ENCODE results near the gene EVA1A. TPM values are rescaled to one million over a fixed set of nuclear protein-coding genes. Genes with fewer than 3 reads are reported as not detected.

EVA1A gene
- total and polyA plus RNA-seq, 7 donors, result 0.51 to 2.5 (median 0.83) TPM

DNA sequence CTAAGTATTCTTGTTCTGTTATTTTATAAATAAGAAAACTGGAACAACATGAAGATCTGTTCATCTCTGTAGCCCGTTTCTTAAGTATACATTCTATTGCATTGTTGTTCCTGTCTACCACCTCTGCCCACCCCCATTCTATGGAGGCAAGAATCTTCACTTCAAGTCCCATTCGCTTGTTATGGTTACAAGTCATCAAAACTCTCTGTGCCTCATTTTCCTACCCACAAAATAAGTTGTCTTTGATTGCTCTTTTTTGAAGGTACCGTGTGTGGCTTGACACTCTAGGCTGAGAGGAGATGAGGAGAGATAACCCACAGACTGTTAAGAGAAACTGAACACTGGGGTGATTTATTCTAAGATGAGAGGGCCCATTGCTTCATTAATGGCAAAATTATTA lies 2.9 kb upstream of the EVA1A start:
- H3K4me3 ChIP-seq, result no peak overlapping the region
- DNase-seq, result no peak
- H3K27me3 ChIP-seq (ENCODE audit: insufficient read depth in 3 of 3, low read length in 2 of 3), result peaks cover 0 to 36% (median 0%) of the 10 kb centered on the region in 3 donors
- intact Hi-C loops (cut with DNase I), result no loop called here
- TF ChIP-seq, protein P1, sequence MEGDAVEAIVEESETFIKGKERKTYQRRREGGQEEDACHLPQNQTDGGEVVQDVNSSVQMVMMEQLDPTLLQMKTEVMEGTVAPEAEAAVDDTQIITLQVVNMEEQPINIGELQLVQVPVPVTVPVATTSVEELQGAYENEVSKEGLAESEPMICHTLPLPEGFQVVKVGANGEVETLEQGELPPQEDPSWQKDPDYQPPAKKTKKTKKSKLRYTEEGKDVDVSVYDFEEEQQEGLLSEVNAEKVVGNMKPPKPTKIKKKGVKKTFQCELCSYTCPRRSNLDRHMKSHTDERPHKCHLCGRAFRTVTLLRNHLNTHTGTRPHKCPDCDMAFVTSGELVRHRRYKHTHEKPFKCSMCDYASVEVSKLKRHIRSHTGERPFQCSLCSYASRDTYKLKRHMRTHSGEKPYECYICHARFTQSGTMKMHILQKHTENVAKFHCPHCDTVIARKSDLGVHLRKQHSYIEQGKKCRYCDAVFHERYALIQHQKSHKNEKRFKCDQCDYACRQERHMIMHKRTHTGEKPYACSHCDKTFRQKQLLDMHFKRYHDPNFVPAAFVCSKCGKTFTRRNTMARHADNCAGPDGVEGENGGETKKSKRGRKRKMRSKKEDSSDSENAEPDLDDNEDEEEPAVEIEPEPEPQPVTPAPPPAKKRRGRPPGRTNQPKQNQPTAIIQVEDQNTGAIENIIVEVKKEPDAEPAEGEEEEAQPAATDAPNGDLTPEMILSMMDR (IDR thresholded peaks at IDR 0.05), result no peak
- H3K36me3 ChIP-seq (ENCODE audit: insufficient read depth in 1 of 2, low read depth in 1 of 2), result no peaks in the 10 kb centered on the region
- no peak for ATAC-seq
- H3K9me3 ChIP-seq, result no peaks in the 10 kb centered on the region
- peaks cover 5% of the 10 kb centered on the region for H3K4me1 ChIP-seq
- H3K27ac ChIP-seq, result no peak overlapping the region
- 91 to 94% (median 93%) methylated on average over 3 of the region's 3 CpGs for WGBS, 3 donors

DNA sequence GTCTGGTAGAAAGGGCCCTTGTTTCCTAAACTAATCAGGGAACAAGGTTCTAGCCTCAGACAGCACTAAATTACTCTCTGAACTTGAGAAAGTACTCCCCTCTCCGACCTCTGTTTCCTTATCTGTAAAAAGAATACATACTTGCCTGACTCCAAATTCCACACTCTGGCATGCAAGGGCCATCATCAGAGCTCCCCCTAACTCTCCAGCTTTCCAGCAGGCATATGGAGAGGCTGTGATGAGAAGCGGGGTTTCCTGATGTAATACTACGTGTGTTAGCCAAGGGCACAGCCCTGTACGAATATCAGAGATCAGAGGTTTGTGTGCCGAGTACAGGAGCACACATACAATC lies 1.8 kb upstream of the EVA1A start:
- no peak overlapping the region for H3K27ac ChIP-seq
- no peak for ATAC-seq
- H3K9me3 ChIP-seq, result no peaks in the 10 kb centered on the region
- WGBS, 3 donors, result 88 to 94% (median 88%) methylated on average over 5 of the region's 5 CpGs
- intact Hi-C loops (cut with DNase I), result no loop called here
- no peaks in the 10 kb centered on the region for H3K36me3 ChIP-seq (ENCODE audit: insufficient read depth in 1 of 2, low read depth in 1 of 2)
- no peak overlapping the region for H3K4me3 ChIP-seq
- H3K4me1 ChIP-seq, result peaks cover 5% of the 10 kb centered on the region
- peaks cover 0 to 44% (median 0%) of the 10 kb centered on the region in 3 donors for H3K27me3 ChIP-seq (ENCODE audit: insufficient read depth in 3 of 3, low read length in 2 of 3)
- TF ChIP-seq, protein P1 (IDR thresholded peaks at IDR 0.05), result no peak
- no peak for DNase-seq

DNA sequence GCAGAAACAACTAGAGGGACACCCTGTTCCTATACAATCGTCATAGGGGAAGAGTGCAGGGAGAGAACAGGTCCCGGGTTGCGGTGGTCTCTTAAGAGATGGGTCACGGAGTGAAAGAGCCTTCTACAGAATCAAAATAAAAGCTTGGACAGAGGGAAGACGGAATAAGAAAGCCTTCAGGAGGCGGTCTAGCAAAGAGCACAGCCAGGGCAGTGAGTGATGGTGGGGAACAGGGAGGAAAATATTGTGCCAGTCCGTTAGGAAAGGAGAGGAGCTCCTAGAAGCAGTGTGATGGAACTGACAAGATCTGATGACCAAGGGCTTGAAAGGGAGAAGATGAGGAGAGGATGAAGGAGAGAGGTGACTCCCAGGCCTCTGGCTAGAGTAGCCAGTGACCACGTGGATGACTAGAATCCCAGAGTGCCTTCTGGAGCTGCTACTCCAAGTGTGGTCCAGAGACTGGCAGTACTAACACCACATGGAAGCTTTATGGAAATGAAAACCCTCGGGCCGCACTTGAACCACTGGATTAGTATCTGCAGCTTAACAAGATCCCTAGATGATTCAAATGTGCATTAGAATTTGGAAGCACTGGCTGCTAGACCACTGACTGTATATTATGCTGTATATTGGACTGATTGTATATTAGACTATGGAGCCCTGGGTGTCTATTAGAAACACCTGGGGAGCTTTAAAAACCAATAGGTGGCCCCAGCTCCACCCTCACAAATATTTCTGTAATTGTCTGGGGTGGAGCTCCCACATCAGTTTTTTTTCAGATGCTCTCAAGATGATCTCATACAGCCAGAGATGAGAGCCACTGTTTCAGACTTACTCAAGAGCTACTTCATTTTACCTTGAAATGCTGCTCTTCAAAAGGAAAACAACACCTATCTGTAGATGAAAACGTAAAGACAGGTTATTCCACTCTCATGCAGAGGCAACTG lies 1.1 kb upstream of the EVA1A start:
- 79 to 82% (median 79%) methylated on average over 11 of the region's 11 CpGs for WGBS, 3 donors
- no peaks in the 10 kb centered on the region for H3K36me3 ChIP-seq (ENCODE audit: insufficient read depth in 1 of 2, low read depth in 1 of 2)
- ATAC-seq (no peak), DNase-seq (no peak)
- TF ChIP-seq, protein P1 (IDR thresholded peaks at IDR 0.05), result no peak
- peak overlapping the region; percentile 70 for H3K4me3 ChIP-seq
- H3K27ac ChIP-seq, result no peak overlapping the region
- peaks cover 5% of the 10 kb centered on the region for H3K4me1 ChIP-seq
- H3K27me3 ChIP-seq (ENCODE audit: insufficient read depth in 3 of 3, low read length in 2 of 3), result peaks cover 0 to 46% (median 0%) of the 10 kb centered on the region in 3 donors
- no peaks in the 10 kb centered on the region for H3K9me3 ChIP-seq
- intact Hi-C loops (cut with DNase I), result no loop called here

DNA sequence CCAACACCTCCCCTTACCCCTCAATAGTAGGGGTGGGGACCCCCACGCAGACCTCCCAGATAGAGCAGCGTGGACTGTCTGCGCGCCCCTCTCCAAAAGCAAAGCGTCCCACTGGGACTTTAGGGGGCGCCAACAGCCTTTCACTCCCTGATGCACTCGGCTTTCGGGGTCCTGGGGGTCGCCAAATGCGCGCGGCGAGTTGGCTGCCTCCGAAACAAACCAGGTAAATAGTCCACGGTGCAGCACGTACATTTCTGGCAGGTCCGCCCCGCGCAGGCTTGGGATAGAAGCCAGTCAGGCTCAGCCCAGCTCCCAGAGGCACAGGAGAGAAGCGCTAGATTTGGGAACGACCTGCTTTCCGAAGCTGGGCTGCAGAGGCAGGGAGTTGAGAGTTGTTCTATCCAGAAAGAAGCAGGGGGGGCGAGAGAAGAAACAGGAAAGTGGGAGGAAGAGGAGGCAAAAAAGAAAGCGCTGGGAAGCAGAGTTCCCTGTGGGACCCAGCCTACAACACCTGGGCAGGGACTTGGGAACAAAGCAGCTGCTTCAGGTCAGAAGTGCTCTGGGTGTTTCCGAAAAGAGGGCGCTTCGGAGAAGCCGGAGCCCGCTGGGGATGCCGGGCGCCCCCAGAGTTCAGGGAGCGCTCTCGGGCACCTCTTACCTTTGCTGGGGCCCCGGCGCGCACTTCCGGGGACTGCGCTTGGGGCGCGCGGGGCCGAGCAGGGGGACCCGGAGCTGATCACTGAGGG lies 544 bp downstream of the EVA1A start:
- peak overlapping the region; percentile 50 for H3K27ac ChIP-seq
- intact Hi-C loops (cut with DNase I), result no loop called here
- H3K27me3 ChIP-seq (ENCODE audit: insufficient read depth in 3 of 3, low read length in 2 of 3), result peaks cover 0 to 46% (median 0%) of the 10 kb centered on the region in 3 donors

More for the DNA sequence above, 544 bp downstream of the EVA1A start:
- no peak for DNase-seq
- TF ChIP-seq, protein P1 (IDR thresholded peaks at IDR 0.05), result no peak
- H3K4me1 ChIP-seq, result peaks cover 5% of the 10 kb centered on the region
- no peaks in the 10 kb centered on the region for H3K9me3 ChIP-seq
- H3K36me3 ChIP-seq (ENCODE audit: insufficient read depth in 1 of 2, low read depth in 1 of 2), result no peaks in the 10 kb centered on the region
- peak; percentile 11 to 60 (median 38) for ATAC-seq
- 0 to 1% (median 0%) methylated on average over 39 to 43 of the region's 43 CpGs for WGBS, 3 donors
- peak overlapping the region; percentile 70 for H3K4me3 ChIP-seq

Measured in psoas muscle (tissue), 8 donors.